ENCODE measurements around the gene PNISR.

- no peak for TF ChIP-seq CTCF (IDR thresholded peaks at IDR 0.05; ENCODE audit: low read length)
- TF ChIP-seq EZH2 (optimal IDR thresholded peaks at IDR 0.05; ENCODE audit: low read depth, low read length) = no peak
- TF ChIP-seq EZH2phosphoT487 (IDR thresholded peaks at IDR 0.05; ENCODE audit: low read length) = no peak
Observed at GRCh38 chr6:99378636-99379035, 46.5 kb downstream of the PNISR start.
